ENCODE data around the gene SMC1B. TPM values are rescaled to one million over a fixed set of nuclear protein-coding genes. Genes with fewer than 3 reads are reported as not detected.

The SMC1B gene
- total and polyA plus RNA-seq, 2 of the 8 experiments (the other 6 are each of a cell fraction or from before 2014, with no cell fraction given): 0.02 TPM; not detected in 1

GRCh38 chr22:45308391-45308956, 104.9 kb downstream of the SMC1B start:
- H3K27ac ChIP-seq (ENCODE audit: low read depth, low read length): no peak overlapping the region
- peak overlapping the region; percentile 81; the same call in 1 of the 2 replicates for H2BK12ac ChIP-seq (ENCODE audit: low read depth, low read length)
- H2AK5ac ChIP-seq (ENCODE audit: low read depth, low read length): no peak overlapping the region
- peak overlapping the region; percentile 93; the same call in 1 of the 2 replicates for H2AFZ ChIP-seq (ENCODE audit: low read length)
- H4K8ac ChIP-seq (ENCODE audit: extremely low read depth, insufficient read depth, low read length): no peak overlapping the region
- peaks cover 0 to 20% of the 10 kb centered on the region in 2 experiments; a peak in 1 of 4 replicates for H3K79me2 ChIP-seq (ENCODE audit: control insufficient read depth in 1 of 2, insufficient read depth in 2 of 2, low read length in 2 of 2)
- peaks cover 3% of the 10 kb centered on the region; the same call in 1 of the 2 replicates for H3K23me2 ChIP-seq (ENCODE audit: low read depth, low read length)
- no peak overlapping the region for H3K9ac ChIP-seq (replicated peaks in 1 of 4; ENCODE audit: extremely low read depth in 1 of 4, low read depth in 3 of 4, low read length in 3 of 4)
- peaks cover 0 to 4% (median 0%) of the 10 kb centered on the region in 4 experiments; a peak in 2 of 7 replicates for H3K27me3 ChIP-seq (replicated peaks in 1 of 4; ENCODE audit: control insufficient read depth in 3 of 4, extremely low read depth in 1 of 4, insufficient read depth in 3 of 4, low read length in 3 of 4)
- no peak overlapping the region for H2BK20ac ChIP-seq (ENCODE audit: low read length)
- no peak overlapping the region for H3K56ac ChIP-seq (replicated peaks; ENCODE audit: insufficient read length, low read depth, low read length)
- no peak for FAIRE-seq
- peak overlapping the region in 1 of 4 experiments; percentile 88; a peak in 1 of 8 replicates for H3K4me3 ChIP-seq (ENCODE audit: extremely low read depth in 1 of 4, insufficient read depth in 2 of 4, low read depth in 3 of 4, low read length in 4 of 4)
- POLR2A ChIA-PET (ENCODE audit: partially characterized antibody): interaction anchor here (0.6 to 2.5 kb wide), 6 partner anchors 8 to 82 kb away, joined by 3 to 13 read pairs (median 4); no protein-coding TSS in a partner anchor
- H2BK5ac ChIP-seq (ENCODE audit: low read depth, low read length): peak overlapping the region; percentile 88; the same call in 1 of the 2 replicates
- 78% methylated on average over 6 of the region's 6 CpGs; no CpG with 5 or more reads in 1 of the 2 experiments for WGBS, 2 experiments (ENCODE audit: extremely low coverage in 1 of 2, insufficient coverage in 1 of 2, insufficient read length in 1 of 2, insufficient replicate concordance in 2 of 2, low coverage in 1 of 2, low lambda C conversion rate in 2 of 2, missing lambda C conversion rate in 1 of 2)
- peak overlapping the region; percentile 62; the same call in 1 of the 2 replicates for H3K18ac ChIP-seq (ENCODE audit: extremely low read depth, low read length)
- peak overlapping the region; percentile 93; the same call in 1 of the 2 replicates for H2BK15ac ChIP-seq (ENCODE audit: low read length)
- peaks cover 0 to 10% (median 7%) of the 10 kb centered on the region in 4 experiments; a peak in 5 of 7 replicates for H3K4me1 ChIP-seq (replicated peaks in 1 of 4; ENCODE audit: control insufficient read depth in 3 of 4, insufficient read depth in 4 of 4, low read length in 3 of 4)
- H3K79me1 ChIP-seq (ENCODE audit: low read depth, low read length): peaks cover 4% of the 10 kb centered on the region; the same call in 1 of the 2 replicates
- TF ChIP-seq RAD21 (IDR thresholded peaks at IDR 0.05 in 1 of 2, conservative IDR thresholded peaks at IDR 0.05 in 1 of 2; ENCODE audit: low read depth in 2 of 2, low read length in 2 of 2): no peak
- no peak for TF ChIP-seq CEBPB (IDR thresholded peaks at IDR 0.05; ENCODE audit: low read depth, low read length)
- TF ChIP-seq EZH2 (IDR thresholded peaks at IDR 0.05; ENCODE audit: low read depth, low read length, severe bottlenecking): peak; percentile 32
- TF ChIP-seq NANOG (IDR thresholded peaks at IDR 0.05; ENCODE audit: insufficient read depth, low read depth, low read length, poor library complexity, severe bottlenecking): no peak
- H4K91ac ChIP-seq (replicated peaks; ENCODE audit: insufficient read length, low read length): peak overlapping the region; percentile 61
- CTCF ChIA-PET (ENCODE audit: partially characterized antibody): interaction anchor here (0.9 to 3.3 kb wide), 2 partner anchors 10 to 40 kb away, joined by 3 to 14 read pairs; no protein-coding TSS in a partner anchor
- H3K9me3 ChIP-seq (ENCODE audit: insufficient read depth in 2 of 2, low read depth in 1 of 2, low read length in 1 of 2): no peaks in the 10 kb centered on the region
- H4K20me1 ChIP-seq (replicated peaks in 1 of 2; ENCODE audit: control insufficient read depth in 1 of 2, insufficient read depth in 2 of 2, low read length in 2 of 2): peaks cover 0 to 10% of the 10 kb centered on the region in 2 experiments
- no peak overlapping the region for H3K23ac ChIP-seq (ENCODE audit: insufficient read length)
- peak overlapping the region; percentile 67 to 93 for H3K4me2 ChIP-seq (ENCODE audit: insufficient read depth in 1 of 2, low read depth in 2 of 2, low read length in 2 of 2)
- no peak overlapping the region for H3K4ac ChIP-seq (replicated peaks; ENCODE audit: insufficient read length, low read depth, low read length)
- no peaks in the 10 kb centered on the region for H3K36me3 ChIP-seq (ENCODE audit: control insufficient read depth in 2 of 4, insufficient read depth in 4 of 4, low read length in 3 of 4)
- H4K5ac ChIP-seq (ENCODE audit: insufficient read length, low read depth, low read length): no peak overlapping the region
- no peak overlapping the region for H3K14ac ChIP-seq (ENCODE audit: insufficient read length)
- DNase-seq (ENCODE audit: low read depth in 1 of 2, low spot score in 2 of 2): no peak
- no peak overlapping the region for H2BK120ac ChIP-seq (replicated peaks; ENCODE audit: low read depth, low read length)
